HG02763 (cell line): Measurements from ENCODE around the gene FCGBP.
"Not testable (repeated sequence)": the region's sequence is repeated elsewhere in the genome, so short reads cannot be mapped to it uniquely, and the experiment has no call there.

Experiments used
- ATAC-seq: cut with Tn5 transposase; IDR thresholded peaks from one replicate; pipeline ENCODE4 v1.9.1; 2021; ENCODE audit warnings: mild to moderate bottlenecking, moderate library complexity; ENCODE audit not compliant: unreplicated experiment

The FCGBP gene

DNA sequence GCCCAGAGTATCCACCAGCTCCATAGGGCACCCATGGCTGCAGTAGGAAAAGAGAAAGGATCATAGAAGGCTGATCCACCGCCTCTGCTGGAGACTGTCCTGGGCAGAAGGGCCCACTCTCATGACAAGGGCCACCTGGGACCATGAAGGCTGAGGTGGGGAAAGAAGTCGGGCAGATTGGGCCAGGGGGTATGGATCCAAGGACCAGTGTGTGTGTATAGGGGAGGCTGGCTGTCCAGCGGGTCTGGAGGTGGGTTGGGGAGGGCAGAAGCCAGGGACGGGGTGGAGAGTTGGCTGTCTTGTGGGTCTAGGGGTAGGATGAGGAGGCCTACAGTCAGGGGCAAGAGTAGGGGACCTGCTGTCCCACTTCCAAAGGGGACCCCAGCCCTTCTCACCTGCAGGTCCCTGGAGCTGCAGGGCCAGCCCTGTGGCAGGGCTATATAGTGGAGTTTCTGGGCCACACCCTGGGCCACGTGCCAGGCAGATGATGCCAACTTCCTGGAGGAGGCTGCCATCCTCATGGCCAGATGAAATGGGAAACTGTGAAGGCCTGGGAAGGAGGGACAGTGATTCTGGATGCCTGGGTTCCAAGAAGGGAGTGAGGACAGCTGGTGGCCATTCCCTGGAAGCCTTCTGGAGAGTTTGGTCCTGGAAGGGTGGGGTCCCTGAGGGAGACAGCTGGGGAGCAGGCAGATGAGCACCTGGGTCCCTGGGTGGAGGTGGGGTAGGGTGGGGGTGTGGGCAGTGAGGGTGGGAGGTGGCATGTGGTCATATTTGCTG is at the start of gene FCGBP:
Gene FCGBP, minus strand, starts transcription at position 51 of the 780 bp plus-strand sequence.
- no peak for ATAC-seq

DNA sequence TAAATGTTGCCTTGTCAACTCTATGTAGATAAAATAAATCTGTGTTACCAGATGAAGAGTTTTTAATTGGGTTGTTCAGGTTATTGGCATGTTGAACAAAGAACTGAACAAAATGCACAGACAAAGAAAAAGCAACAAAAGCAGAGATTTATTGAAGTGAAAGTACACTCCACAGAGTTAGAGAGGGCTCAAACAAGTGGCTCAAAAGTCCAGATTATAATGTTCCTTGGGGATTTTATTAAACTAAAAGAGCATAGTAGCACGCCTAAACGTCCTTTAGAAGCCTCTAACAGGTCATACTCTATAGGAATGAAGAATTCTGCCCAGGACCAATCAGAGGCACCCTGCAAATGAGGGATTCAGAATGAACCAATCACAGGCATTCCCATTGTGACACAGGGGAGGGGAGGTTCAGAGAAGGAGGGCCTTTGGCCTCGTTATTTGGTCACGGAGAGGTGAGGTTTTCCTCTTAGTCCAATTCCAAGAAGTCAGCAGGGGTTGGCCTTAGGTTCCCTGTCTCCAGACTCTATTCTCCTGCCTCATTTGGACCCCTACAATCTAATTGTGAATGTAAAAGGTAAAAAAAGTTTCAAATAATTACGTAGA is 49.4 kb upstream of the FCGBP start:
- ATAC-seq = no peak

DNA sequence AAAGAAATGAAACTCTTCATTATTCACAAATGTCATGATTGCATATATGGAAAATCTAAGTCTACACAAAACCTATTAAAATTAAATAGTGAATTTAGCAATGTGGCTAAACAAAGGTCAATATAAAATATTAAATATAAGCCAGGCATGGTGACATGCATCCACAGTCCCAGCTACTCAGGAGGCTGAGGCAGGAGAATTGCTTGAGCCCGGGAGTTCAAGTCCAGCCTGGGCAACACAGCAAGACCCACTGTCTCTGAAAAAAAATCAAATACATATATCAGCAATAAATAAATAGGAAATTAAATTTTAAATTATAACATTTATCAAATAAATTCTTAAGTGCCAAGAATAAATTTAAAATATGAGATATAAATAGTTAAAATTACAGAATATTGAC is 48.4 kb upstream of the FCGBP start:
- no peak for ATAC-seq

DNA sequence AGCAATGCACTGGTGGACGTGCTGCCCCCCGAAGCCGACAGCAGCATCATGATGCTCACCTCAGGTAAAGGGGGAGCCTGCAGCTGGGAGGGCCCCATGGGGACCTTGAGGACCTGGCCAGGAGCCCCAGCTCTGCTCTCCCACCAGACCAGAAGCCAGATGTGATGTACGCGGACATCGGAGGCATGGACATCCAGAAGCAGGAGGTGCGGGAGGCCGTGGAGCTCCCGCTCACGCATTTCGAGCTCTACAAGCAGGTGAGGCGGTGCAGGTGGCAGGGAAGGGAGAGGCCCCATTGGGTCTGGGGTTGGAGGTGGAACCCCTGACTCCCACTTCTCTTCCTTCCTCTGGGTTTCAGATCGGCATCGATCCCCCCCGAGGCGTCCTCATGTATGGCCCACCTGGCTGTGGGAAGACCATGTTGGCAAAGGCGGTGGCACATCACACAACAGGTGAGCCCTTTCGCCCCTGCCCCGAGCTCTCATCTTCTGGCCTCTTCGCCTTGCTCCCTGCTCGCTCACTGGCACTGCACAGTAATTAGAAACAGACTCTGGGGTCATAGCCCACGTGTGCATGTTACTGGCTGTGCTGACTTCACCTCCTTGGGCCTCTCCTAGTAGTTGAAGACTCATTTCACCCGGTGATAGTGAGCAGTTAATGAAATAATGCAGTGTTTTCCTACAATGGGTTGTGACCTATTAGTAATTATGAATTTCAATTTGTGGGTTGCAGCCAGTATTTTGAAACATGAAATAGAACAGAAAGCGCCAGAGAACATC is 40.1 kb upstream of the FCGBP start:
- no peak for ATAC-seq

DNA sequence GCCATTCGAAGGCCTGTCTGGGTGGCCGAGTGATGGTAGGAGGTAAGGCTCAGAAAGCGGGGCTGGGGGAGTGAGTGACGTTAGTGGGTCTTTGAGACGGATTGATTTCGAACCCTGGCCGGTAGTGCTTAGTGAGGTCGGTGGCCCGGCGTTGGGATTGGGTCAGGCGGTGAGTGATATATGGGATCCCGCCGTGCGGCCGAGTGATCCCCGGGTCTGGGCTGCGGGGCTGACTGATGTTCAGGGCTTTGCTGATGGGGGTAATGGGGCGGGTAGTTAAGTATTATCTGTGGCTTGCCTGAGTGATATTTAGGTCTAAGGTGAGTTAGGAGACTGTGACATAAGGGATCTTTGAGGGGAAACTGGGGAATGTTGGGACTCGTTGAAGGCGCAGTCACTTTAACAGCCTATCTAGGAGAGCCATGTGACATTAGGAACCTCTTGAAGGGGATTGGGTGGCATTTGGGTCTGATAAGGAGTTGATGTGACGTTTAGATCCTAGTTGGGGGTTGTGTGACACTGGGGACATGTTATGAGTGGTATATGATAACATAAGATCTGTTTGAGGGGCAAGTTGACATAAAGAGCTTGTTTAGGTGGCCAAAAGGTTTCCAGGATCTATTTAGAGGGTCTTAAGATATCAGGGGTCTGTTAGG is 37.1 kb upstream of the FCGBP start:
- ATAC-seq = no peak

DNA sequence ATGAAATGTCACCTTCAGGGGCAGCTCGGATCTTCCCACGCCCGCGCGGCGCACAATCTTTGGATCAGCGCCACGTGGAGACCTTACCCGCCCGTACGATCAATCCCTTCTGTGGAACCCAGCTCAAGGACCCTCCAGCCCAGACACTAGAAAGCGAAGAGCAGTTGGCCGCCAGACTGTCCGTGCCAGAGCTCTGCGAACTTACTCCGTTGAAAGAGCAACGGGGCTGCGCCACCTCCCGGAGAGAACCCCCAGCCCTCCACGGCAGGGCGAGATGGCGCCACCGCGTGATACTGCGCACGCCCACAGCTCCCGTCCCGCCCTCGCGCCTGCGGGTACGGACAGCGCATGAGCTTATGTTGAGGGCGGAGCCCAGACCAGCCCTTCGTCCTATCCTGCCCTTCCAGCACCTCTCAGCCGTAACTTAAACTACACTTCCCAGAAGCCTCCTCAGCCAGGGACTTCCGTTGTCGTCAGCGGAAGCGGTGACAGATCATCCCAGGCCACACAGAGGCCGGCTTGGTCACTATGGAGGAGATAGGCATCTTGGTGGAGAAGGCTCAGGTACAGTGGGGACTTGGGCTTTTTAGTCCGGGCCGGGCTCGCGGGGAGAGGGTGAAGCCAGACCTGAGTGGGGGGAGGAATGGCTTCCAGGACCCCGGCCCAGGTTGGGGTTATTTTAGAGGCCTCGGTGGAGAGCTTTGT is 36.4 kb upstream of the FCGBP start, which contains the start of gene PSMC4:
Gene PSMC4, plus strand, starts transcription at position 491 of the 705 bp plus-strand sequence. Its CDS starts 38 bp downstream, at position 529.
- ATAC-seq = peak; percentile 93

DNA sequence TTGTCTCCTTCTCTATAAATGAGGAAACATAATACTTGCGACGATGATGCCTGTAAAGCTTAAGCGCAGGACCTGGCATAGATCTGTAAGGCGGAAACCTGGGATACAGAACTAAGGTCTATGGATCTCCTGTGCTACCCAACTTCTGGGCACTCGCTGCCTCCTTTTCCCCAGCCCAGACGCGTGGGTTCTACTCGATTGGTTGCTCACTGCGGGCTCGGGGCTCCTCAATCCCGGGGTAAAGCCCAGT is 35.9 kb upstream of the FCGBP start:
- peak; percentile 22 for ATAC-seq

DNA sequence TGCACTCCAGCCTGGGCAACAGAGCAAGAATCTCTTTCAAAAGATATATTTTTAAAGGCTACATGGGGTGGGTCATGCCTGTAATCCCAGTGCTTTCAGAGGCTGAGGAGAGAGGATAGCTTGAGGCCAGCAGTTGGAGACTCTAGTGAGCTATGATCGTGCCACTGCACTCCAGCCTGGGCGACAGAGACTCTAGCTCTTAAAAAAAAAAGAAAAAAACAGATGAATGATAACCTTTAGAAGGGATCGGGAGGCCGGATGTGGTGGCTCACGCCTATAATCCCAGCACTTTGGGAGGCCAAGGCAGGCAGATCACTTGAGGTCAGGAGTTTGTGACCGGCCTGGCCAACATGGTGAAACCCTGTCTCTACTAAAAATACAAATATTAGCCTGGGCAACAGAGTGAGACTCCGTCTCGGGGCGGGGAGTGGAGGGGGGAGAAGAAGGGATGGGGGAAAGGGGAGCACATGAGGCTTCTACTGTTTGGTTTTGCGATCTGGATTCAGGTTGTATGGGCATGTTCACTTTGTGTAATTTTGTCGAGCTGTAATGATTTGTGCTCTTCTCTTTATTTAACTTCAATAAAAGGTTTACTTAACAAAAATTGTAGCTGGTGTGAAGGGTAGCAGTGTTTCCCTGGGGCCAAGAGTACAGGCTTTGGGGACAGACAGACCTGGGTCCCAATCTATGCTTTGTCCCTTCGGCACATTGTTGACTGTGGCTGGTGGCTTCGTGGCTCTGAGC is 35.4 kb upstream of the FCGBP start:
- no peak for ATAC-seq

DNA sequence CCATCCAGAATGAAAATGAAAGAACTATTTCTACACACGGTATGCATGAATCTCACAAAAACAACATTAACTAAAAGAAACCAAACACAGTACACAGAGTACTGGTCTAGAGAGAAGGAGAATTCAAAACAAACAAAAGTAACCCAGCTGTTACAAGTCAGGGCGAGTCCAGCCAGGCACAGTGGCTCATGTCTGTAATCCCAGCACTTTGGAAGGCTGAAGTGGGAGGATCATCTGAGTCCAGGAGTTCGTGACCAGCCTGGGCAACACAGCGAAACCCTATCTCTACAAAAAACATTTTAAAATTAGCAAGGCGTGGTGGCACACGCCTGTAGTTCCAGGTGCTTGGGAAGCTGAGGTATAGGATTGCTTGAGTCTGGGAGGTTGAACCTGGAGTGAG is 34.8 kb upstream of the FCGBP start:
- ATAC-seq = no peak

DNA sequence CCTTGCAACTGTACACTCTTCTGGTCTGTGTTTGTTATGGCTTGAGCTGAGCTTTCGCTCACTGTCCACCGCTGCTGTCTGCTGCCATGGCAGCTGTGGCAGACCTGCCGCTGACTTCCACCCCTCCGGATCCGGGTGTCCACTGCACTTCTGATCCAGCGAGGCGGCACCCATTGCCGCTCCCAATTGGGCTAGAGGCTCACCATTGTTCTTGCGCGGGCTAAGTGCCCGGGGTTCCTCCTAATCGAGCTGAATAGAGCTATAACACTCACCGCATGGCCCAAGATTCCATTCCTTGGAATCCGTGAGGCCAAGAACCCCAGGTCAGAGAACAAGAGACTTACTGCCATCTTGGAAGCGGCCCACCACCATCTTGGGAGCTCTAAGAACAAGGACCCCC is 34.4 kb upstream of the FCGBP start:
- ATAC-seq = no peak

DNA sequence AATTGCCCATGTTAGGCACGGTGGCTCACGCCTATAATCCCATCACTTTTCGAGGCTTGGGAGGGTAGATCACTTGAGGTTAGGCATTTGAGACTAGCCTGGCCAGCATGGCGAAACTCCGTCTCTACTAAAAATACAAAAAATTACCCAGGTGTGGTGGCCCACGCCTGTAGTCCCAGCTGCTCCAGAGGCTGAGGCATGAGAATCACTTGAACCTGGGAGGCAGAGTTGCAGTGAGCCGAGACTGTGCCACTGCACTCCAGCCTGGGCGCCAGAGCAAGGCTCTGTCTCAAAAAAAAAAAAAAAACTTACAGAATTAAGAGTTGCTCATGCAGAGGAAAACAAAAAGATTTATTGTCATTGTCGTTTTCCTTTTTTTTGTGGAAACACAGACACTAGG is 33.1 kb upstream of the FCGBP start:
- ATAC-seq = no peak

DNA sequence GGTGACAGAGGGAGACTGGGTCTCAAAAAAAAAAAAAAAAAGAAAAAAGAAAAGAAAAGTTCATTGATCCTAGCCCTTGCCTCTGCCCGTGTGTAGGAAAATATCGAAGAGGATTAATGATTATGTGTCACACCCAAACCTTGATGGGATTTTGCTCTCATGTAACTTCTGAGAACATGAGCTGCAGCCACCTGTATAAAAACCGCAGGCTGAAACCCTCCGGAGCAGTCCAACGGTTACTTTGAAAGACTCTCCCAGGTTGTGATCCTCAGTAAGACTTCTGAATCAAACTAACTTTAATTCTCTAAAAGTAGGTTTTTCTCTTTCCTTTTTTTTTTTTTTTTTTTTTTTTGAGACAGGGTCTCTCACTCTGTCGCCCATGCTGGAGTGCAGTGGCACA is 32.2 kb upstream of the FCGBP start:
- no peak for ATAC-seq

DNA sequence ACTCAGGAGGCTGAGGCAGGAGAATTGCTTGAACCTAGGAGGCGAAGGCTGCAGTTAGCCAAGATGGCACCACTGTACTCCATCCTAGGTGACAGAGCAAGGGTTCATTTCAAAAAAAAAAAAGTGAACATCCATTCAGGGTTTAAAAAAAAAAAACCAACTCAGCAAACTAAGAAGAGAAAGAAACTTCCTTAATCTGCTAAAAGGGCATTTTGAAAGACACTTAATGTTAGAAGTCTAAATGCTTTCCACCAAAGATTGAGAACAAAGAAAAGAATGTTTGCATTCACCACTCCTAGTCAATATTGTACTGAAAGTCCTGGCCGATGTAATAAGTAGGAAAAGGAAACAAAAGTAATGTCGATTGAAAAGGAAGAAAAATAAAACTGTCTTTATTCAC is 29.5 kb upstream of the FCGBP start:
- no peak for ATAC-seq

DNA sequence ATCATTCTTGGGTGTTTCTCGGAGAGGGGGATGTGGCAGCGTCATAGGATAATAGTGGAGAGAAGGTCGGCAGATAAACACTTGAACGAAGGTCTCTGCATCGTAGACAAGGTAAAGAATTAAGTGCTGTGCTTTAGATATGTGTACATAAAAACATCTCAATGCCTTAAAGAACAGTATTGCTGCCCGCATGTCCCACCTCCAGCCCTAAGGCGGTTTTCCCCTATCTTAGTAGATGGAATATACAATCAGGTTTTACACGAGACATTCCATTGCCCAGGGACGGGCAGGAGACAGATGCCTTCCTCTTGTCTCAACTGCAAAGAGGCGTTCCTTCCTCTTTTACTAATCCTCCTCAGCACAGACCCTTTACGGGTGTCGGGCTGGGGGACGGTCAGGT is 25.0 kb upstream of the FCGBP start:
- not testable (repeated sequence) for ATAC-seq

DNA sequence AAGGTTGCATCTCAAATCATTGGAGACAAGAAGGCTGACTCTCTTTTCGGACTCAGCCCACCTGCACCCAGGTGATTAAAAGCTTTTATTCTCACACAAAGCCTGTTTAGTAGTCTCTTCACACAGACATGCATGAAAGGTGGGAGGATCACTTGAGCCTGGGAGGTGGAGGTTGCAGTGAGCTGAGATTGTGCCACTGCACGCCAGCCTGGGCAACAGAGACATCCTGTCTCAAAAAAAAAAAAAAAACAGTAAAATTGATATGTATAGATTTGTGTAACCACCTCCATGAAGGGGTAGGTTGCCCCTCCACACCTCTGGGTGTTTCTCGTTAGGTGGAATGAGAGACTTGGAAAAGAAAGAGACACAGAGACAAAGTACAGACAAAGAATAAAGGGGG is 24.5 kb upstream of the FCGBP start:
- not testable (repeated sequence) for ATAC-seq

DNA sequence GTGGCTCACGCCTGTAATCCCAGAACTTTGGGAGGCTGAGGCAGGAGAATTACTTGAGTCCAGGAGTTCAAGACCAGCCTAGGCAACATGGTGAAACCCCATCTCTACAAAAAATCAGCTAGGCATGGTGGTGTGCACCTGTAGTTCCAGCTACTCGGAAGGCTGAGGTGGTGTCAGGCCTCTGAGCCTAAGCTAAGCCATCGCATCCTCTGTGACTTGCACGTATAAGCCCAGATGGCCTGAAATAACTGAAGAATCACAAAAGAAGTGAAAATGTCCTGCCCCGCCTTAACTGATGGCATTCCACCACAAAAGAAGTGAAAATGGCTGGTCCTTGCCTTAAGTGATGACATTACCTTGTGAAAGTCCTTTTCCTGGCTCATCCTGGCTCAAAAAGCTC is 23.5 kb upstream of the FCGBP start:
- ATAC-seq = not testable (repeated sequence)

DNA sequence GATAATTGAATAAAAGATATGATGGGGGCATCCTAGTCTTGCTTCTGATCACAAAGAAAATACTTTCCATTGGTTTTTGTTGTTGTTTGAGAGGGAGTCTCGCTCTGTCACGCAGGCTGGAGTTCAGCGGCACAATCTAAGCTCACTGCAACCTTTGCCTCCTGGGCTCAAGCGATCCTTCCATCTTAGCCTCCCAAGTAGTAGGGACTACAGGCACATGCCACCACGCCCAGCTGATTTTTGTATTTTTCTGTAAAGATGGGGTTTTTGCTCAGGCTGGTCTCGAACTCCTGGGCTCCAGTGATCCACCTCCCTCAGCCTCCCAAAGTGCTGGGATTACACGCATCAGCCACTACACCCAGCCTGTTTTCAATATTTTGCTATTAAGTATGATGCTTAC is 19.5 kb upstream of the FCGBP start:
- ATAC-seq = no peak

DNA sequence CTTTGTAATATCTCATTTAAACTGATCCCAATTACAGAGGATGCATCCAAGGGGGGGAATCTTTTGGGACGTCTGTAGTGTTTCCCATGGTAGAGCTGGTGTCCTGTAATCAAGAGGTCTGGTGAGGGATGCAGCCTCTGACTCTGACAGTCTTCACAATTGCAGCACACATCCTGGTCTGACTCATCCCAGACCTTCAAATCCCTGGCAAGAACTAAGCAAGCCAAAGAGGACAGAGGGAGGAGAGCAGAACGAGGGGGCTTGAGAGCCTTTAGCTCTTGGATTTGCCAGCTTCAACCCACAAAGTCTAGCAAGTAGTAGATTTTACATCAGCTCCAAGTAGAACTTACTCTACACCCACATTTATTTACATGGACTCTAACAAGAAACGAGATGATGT is 17.3 kb upstream of the FCGBP start:
- no peak for ATAC-seq

DNA sequence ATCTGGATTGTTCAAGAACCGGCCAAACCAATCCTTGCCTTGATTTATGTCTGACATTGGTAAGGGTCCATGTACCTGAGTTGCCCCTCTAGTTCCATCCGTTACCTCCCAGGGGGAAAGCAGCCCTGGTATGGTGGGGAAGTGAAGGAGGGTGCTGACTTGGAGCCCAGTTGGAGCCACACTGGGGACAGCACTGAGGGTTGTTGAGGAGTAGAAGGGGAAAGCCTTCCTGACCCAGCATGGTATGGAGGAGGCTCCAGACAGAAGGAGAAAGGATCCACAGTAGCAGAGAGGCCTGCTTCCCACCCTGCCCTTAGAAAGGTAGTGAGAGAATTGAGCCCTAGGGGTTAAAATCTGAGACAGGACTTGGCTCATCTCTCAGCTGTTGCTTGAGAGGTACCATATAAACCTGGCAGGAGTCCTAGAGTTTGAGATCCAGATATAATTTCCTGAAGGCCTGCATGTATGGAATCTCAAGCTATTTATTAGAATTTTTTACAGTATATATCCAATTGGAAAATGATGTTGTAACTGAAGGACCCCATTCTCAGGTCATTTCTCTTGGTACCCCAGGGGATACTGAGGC is 16.7 kb upstream of the FCGBP start:
- ATAC-seq = no peak
